GM12872 (cell line): ENCODE measurements around the gene RPTOR.

Experiments used
- TF ChIP-seq, protein P1 (sequence below): IDR thresholded peaks from 3 replicates; pipeline ENCODE4 v1.5.1; 2011; ENCODE audit warnings: low read depth, mild to moderate bottlenecking, low read length, moderate library complexity; ENCODE audit not compliant: insufficient read depth

RPTOR gene

DNA sequence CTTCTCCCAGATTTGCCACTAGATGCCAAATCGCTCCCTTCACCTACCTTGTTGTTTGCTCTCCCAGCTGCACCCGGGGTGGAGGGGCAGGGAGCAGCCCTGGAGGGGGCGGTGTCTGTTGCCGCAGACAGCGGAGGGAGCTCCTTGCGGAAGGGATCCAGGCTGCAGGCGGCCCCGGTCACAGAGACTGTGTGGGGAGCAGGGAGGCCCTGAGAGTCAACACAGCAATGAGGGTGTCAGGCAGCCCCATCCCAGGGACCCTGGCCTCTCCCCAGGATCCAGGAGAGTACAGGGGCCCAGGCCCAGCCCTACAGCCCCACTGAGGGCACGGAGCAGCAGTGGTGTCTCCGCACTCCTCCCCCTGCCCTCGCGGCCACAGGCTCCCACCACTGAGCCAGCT lies 396.5 kb downstream of the RPTOR start:
- TF ChIP-seq, protein P1, sequence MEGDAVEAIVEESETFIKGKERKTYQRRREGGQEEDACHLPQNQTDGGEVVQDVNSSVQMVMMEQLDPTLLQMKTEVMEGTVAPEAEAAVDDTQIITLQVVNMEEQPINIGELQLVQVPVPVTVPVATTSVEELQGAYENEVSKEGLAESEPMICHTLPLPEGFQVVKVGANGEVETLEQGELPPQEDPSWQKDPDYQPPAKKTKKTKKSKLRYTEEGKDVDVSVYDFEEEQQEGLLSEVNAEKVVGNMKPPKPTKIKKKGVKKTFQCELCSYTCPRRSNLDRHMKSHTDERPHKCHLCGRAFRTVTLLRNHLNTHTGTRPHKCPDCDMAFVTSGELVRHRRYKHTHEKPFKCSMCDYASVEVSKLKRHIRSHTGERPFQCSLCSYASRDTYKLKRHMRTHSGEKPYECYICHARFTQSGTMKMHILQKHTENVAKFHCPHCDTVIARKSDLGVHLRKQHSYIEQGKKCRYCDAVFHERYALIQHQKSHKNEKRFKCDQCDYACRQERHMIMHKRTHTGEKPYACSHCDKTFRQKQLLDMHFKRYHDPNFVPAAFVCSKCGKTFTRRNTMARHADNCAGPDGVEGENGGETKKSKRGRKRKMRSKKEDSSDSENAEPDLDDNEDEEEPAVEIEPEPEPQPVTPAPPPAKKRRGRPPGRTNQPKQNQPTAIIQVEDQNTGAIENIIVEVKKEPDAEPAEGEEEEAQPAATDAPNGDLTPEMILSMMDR: no peak

DNA sequence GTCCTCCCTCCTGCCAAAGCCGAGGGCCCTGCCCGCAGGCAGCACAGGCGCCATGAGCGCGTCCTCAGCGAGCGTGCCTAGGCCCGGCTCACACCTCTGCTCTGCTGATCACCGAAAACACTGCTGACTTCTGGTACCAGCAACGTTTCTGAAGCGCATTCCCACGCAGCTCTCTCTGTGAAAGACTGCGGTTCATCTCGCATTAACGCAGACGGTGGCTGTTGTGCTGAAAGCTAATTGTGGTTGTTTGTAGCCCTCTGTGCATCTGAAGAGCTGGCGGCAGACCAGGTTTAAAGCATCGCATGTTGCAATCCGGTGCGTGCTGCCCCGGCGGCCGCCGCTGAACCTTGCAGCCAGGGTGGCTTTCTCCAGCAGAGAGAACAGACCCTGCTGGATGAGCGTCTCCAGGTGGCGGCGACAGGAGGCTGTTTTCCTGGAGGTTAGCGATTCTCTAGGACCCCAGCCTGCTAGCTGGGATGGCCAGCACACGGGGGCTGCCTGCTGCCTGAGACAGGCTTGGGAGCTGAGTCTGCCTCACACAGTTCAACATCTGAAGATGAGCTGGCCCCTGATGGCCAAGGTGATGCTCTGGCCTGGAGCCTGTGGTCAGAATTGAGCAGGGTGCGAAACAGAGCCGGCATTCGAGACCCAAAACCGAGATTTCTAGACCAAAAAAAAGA lies 397.2 kb downstream of the RPTOR start:
- TF ChIP-seq, protein P1: no peak

DNA sequence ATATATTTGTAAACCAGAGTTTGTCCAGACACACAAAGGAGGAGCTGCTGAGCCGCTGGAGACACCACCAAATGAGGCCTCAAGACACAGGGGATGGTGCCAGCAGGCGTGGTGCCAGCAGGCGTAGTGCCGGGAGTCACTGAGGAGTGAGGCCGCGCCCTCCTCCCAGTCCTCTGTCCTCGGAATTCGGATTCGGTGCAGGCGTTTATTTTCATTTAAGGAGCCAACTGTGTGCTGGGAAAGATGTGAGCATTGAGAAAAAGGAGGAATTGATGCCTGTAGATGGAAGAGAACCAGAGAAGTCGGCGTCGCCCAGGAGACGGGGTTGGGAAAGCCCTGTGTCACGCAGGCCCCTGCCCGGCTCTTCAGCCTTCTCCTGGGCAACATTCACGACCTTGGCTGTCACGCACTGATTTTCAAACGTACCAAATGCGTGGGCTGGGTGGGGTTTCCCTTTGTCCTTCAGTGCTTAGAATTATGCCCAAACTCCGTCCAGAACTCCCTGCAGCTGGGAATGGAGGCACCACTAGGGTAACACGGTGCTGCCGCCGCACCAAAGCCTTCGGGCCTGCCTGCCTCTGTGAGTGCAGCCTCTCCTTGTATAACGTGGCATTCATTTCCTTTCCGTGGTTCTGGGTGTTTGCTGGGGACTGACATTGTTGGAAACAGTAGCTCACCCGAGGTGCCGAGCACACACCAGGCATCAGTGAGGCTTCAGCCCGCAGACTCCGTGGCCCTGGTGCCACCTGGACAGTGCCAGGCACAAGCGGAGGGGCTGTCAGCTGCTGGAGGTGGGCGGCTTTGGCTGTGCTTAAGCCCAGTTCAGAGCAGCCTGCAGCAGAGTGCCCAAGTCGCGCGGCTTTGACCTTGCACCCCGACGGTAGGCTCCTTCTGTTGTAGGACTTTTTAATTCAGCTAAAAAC lies 398.0 kb downstream of the RPTOR start:
- TF ChIP-seq, protein P1: no peak

DNA sequence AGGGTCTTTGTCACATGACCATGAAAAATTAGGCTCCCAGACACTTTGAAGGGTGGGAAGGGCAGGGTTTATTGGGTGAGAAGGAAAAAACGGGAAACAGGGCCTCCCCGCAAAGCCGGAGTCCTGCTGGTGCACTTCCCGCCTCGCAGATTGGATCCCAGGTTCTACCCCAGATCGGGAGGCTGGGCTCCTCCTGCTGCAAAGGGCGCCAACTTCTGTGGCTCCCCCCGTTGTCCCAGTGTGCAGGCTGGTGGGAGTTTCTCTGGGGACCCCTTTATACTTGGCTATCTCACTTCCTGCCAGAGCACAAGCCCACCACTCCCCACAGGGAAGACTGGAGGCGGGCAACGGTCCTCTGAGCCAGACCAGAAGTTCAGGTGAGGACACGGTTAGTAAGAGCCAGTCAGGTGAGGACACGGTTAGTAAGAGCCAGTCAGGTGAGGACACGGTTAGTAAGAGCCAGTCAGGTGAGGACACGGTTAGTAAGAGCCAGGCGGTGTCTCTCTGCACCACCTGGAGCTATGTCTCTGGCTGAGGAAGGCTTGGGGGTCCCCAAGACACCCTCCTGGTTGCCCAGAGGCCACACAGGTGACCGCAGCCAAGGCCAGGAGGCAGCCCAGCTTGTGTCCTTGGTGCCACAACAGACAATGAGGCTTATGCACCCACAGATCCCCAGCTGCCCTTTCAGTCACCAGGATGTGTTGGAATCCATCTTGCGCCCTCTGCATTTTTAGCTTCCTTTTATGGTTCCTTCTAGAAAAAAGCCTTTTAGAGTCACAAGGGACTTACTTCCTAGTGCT lies 398.9 kb downstream of the RPTOR start:
- TF ChIP-seq, protein P1: no peak

DNA sequence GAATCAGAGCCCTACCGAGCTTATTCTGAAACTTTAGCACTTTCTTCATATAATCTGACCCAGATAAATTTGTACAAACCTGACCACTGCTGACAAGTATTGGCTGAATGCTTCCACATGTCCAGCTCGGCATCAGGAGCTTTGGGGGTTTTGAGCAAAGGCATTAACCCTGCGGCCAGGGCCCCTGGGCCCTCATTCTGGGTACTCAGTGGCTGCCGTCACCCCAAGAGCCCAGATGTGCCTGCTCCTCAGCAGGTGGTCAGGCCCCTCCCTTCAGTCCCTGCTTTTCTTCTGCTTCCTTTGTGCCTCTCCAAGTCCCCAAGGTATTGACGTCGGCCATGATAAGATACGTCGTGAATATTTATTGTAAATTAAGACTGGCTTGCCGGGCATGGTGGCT lies 399.7 kb downstream of the RPTOR start:
- TF ChIP-seq, protein P1: no peak

DNA sequence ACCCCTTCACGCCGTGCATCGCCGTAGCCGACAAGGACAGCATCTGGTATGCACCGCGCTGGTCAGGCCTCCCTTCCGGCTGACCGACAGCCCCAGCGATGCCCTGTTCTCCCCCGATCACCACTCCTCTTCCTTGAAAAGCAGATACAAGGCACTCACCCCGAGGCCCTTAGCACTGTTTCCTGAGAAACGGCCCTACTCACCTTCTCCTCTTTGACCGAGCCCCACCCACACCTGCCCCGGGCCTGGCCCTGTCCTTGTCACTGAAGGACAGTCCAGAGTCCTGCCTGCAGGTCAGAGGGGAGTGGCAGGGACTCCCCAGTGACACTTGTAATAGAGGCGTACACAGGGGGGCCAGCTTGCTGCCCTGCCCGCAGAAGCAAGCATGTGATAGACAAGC lies 401.1 kb downstream of the RPTOR start:
- TF ChIP-seq, protein P1: no peak

DNA sequence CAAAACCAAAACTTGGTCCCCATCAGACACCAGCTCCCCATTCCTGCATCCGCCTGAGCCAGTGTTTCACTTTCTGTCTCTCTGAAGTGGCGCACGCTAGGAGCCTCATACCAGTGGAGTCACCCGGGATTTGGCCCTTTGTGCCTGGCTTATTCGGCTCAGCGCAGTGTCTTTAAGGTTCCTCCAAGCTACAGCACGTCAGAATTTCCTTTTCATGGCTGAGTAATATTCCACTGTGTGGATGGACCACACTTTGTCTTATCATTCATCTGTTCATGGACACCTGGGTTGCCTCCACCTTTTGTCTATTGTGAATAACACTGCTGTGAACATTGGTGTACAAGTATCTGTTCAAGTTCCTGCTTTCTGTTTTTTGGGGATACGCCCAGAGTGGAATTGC lies 401.8 kb downstream of the RPTOR start:
- TF ChIP-seq, protein P1: no peak
